ENCODE measurements around the gene WDR70.

GRCh38 chr5:37757980-37758582 lies 379.0 kb downstream of the WDR70 start:
- no peak for TF ChIP-seq CTCF (IDR thresholded peaks at IDR 0.05)
- TF ChIP-seq EP300 (IDR thresholded peaks at IDR 0.05), result no peak
- no peak for TF ChIP-seq POLR2A (IDR thresholded peaks at IDR 0.05)
- TF ChIP-seq POLR2AphosphoS5 (IDR thresholded peaks at IDR 0.05), result no peak

Data from sigmoid colon (tissue), 4 donors.